Hepatocyte (in vitro differentiated cells): Measurements from ENCODE around the gene ALG8.

Experiments
- EZH2 ChIP-seq: fragments of 200-600 bp; sonication (generic); IDR thresholded peaks from 2 replicates; pipeline ENCODE4 v1.6.1; 2016; ENCODE audit warnings: antibody characterized with exemption, mild to moderate bottlenecking, borderline replicate concordance
- EZH2phosphoT487 ChIP-seq: fragments of 200-600 bp; sonication (generic); IDR thresholded peaks from one replicate; pipeline ENCODE4 v1.6.1; 2018; ENCODE audit warnings: antibody characterized with exemption, mild to moderate bottlenecking, low read depth, moderate library complexity; ENCODE audit not compliant: unreplicated experiment, severe bottlenecking
- TF ChIP-seq, protein P1 (sequence below): fragments of 200-600 bp; sonication (generic); IDR thresholded peaks from 2 replicates; pipeline ENCODE4 v1.5.1; 2016; ENCODE audit warnings: antibody characterized with exemption, mild to moderate bottlenecking; ENCODE audit not compliant: poor library complexity

DNA sequence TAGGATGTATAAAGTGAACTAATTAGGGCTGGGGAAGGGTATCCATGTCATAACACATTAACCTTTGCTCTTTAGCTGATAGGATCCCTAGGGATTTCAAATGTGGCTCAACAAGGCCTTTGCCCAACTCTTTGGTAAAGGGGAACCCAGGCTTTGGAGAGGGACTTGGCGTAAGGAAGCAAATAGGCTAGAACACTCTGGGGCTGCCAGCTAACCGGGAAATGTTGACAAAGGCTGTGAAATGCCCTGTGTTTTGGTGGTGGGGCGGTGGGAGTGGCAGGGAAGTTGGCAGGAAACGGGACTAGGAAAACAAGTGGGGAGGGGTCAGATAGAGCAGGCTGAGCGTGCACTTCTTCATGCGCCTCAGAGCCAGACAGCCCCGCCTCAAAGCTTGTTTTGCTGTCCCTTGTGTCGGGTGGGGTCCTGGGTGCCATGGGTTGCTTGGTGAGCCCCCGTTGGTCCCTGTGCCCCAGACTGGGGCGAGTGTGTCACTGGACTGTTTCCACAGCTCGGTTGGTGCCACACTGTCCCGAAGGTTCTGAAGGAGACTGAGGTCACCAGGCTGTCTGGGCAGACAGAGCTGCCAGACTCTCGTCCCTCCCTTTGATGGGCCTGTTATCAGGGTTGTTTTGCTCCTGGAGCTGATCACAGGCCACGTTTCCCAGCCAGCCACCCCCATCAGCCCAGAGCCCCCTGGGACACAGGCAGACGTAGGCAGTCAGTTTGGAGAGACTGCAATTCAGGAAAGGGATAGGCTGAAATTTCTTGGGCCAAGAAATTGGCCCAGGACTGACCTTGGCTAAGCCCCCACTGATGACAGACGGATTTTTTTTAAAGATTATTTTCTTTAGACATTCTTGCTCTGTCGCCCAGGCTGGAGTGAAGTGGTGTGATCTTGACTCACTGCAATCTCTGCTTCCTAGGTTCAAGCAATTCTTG, 29.4 kb upstream of the ALG8 start:
- TF ChIP-seq EZH2: no peak
- TF ChIP-seq, protein P1, sequence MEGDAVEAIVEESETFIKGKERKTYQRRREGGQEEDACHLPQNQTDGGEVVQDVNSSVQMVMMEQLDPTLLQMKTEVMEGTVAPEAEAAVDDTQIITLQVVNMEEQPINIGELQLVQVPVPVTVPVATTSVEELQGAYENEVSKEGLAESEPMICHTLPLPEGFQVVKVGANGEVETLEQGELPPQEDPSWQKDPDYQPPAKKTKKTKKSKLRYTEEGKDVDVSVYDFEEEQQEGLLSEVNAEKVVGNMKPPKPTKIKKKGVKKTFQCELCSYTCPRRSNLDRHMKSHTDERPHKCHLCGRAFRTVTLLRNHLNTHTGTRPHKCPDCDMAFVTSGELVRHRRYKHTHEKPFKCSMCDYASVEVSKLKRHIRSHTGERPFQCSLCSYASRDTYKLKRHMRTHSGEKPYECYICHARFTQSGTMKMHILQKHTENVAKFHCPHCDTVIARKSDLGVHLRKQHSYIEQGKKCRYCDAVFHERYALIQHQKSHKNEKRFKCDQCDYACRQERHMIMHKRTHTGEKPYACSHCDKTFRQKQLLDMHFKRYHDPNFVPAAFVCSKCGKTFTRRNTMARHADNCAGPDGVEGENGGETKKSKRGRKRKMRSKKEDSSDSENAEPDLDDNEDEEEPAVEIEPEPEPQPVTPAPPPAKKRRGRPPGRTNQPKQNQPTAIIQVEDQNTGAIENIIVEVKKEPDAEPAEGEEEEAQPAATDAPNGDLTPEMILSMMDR: no peak
- TF ChIP-seq EZH2phosphoT487: no peak
